ENCODE measurements around the gene AUNIP.

The AUNIP gene

GRCh38 chr1:25890239-25891034, 31.2 kb upstream of the AUNIP start:
- Histone ChIP-seq H3K27me3 (ENCODE audit: control insufficient read depth, insufficient read depth, low read length) (no peaks in the 10 kb centered on the region), H3K9me3 (ENCODE audit: control insufficient read depth, low read length) (no peaks in the 10 kb centered on the region), H3K36me3 (ENCODE audit: control insufficient read depth, insufficient read depth, low read length) (no peaks in the 10 kb centered on the region), H3K27ac (no peak overlapping the region), H3K79me2 (no peaks in the 10 kb centered on the region), H3K4me1 (no peaks in the 10 kb centered on the region), H3K9ac (no peak overlapping the region), H2AFZ (no peak overlapping the region), H3K4me3 (ENCODE audit: low read depth, low read length) (no peak overlapping the region), H3K4me2 (ENCODE audit: low read length) (no peak overlapping the region)
- no peak for TF ChIP-seq CTCF (IDR thresholded peaks at IDR 0.05)

GRCh38 chr1:25889470-25889869, 30.2 kb upstream of the AUNIP start:
- Histone ChIP-seq H3K4me1 (no peaks in the 10 kb centered on the region), H3K4me3 (ENCODE audit: low read depth, low read length) (no peak overlapping the region), H3K36me3 (ENCODE audit: control insufficient read depth, insufficient read depth, low read length) (no peaks in the 10 kb centered on the region), H3K9ac (no peak overlapping the region), H3K4me2 (ENCODE audit: low read length) (no peak overlapping the region), H3K79me2 (no peaks in the 10 kb centered on the region), H2AFZ (no peak overlapping the region), H3K27me3 (ENCODE audit: control insufficient read depth, insufficient read depth, low read length) (no peaks in the 10 kb centered on the region), H3K9me3 (ENCODE audit: control insufficient read depth, low read length) (no peaks in the 10 kb centered on the region), H3K27ac (no peak overlapping the region)
- no peak for TF ChIP-seq CTCF (IDR thresholded peaks at IDR 0.05)

- no peak overlapping the region for H3K9ac ChIP-seq
- H3K4me3 ChIP-seq (ENCODE audit: low read depth, low read length) = no peak overlapping the region
- no peaks in the 10 kb centered on the region for H3K36me3 ChIP-seq (ENCODE audit: control insufficient read depth, insufficient read depth, low read length)
- no peaks in the 10 kb centered on the region for H3K9me3 ChIP-seq (ENCODE audit: control insufficient read depth, low read length)
- H3K27me3 ChIP-seq (ENCODE audit: control insufficient read depth, insufficient read depth, low read length) = no peaks in the 10 kb centered on the region
- H3K4me1 ChIP-seq = no peaks in the 10 kb centered on the region
- H3K4me2 ChIP-seq (ENCODE audit: low read length) = no peak overlapping the region
- H2AFZ ChIP-seq = no peak overlapping the region
- H3K79me2 ChIP-seq = no peaks in the 10 kb centered on the region
- no peak overlapping the region for H3K27ac ChIP-seq
- TF ChIP-seq CTCF (IDR thresholded peaks at IDR 0.05) = no peak
Observed at GRCh38 chr1:25888426-25888987, 29.2 kb upstream of the AUNIP start.

- no peaks in the 10 kb centered on the region for H3K79me2 ChIP-seq
- no peak for TF ChIP-seq CTCF (IDR thresholded peaks at IDR 0.05)
- no peaks in the 10 kb centered on the region for H3K4me1 ChIP-seq
- H3K27ac ChIP-seq = no peak overlapping the region
- H2AFZ ChIP-seq = no peak overlapping the region
- no peaks in the 10 kb centered on the region for H3K9me3 ChIP-seq (ENCODE audit: control insufficient read depth, low read length)
- H3K4me3 ChIP-seq (ENCODE audit: low read depth, low read length) = no peak overlapping the region
- H3K36me3 ChIP-seq (ENCODE audit: control insufficient read depth, insufficient read depth, low read length) = no peaks in the 10 kb centered on the region
- H3K27me3 ChIP-seq (ENCODE audit: control insufficient read depth, insufficient read depth, low read length) = no peaks in the 10 kb centered on the region
- H3K4me2 ChIP-seq (ENCODE audit: low read length) = no peak overlapping the region
- H3K9ac ChIP-seq = no peak overlapping the region
Observed at GRCh38 chr1:25885602-25886001, 26.3 kb upstream of the AUNIP start.

GRCh38 chr1:25881266-25881665, 22.0 kb upstream of the AUNIP start:
- no peaks in the 10 kb centered on the region for H3K9me3 ChIP-seq (ENCODE audit: control insufficient read depth, low read length)
- no peak for TF ChIP-seq CTCF (IDR thresholded peaks at IDR 0.05)
- H3K4me1 ChIP-seq = no peaks in the 10 kb centered on the region
- H3K79me2 ChIP-seq = no peaks in the 10 kb centered on the region
- H3K27ac ChIP-seq = no peak overlapping the region
- no peaks in the 10 kb centered on the region for H3K36me3 ChIP-seq (ENCODE audit: control insufficient read depth, insufficient read depth, low read length)
- no peak overlapping the region for H3K4me2 ChIP-seq (ENCODE audit: low read length)
- H3K27me3 ChIP-seq (ENCODE audit: control insufficient read depth, insufficient read depth, low read length) = no peaks in the 10 kb centered on the region
- H3K9ac ChIP-seq = no peak overlapping the region
- no peak overlapping the region for H2AFZ ChIP-seq
- H3K4me3 ChIP-seq (ENCODE audit: low read depth, low read length) = no peak overlapping the region

Measured in parathyroid adenoma (tissue), 2 donors.